ENCODE results near the gene RAB40C.

Gene RAB40C

DNA sequence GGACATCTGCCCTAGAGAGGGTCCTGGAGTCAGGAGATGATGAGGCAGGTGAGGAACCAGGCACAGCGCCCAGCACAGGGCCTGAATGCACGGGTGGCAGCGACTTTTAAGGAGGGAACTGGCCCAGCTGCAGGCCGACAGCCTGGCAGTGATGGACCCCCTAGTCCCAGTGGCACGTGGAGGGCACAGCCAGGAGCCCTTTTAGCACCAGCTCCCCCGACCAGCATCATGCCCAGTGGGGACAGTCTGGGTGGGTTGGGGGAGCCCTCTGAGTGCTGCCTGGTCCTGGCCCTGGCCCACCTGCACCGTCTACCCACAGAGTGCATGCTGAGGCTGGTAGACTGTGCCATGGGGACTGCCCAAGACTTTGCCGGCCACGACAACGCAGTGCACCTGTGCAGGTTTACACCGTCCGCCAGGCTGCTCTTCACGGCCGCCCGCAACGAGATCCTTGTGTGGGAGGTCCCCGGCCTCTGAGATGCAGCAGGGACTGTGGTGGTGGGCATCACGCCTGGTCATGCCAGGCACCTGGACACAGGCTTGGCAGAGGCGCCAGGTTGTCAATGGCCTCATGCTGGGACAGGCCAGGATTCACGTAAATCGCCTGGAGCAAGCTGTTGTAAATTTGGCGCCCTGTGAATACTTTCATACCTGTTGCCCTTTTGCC, 77.4 kb downstream of the RAB40C start:
- H3K36me3 ChIP-seq (ENCODE audit: insufficient read depth, low read length) = peaks cover 14% of the 10 kb centered on the region; the same call in 1 of the 2 replicates
- H3K27ac ChIP-seq (ENCODE audit: low read depth, low read length) = no peak overlapping the region
- peaks cover 15% of the 10 kb centered on the region for H3K79me2 ChIP-seq (ENCODE audit: control insufficient read depth, insufficient read depth, low read length, unreplicated experiment)
- H3K27me3 ChIP-seq (ENCODE audit: insufficient read depth, low read length) = no peaks in the 10 kb centered on the region
- no peaks in the 10 kb centered on the region for H3K4me1 ChIP-seq (ENCODE audit: control insufficient read depth, insufficient read depth, low read length, unreplicated experiment)
- H3K4me3 ChIP-seq (ENCODE audit: low read depth, low read length) = no peak overlapping the region
- no peak overlapping the region for H2AFZ ChIP-seq (ENCODE audit: low read length, unreplicated experiment)

GRCh38 chr16:667780-668518, 78.1 kb downstream of the RAB40C start, which contains the start of gene RHOT2:
Gene RHOT2, plus strand, starts transcription at chr16:668132. Its CDS starts 68 bp downstream, at chr16:668200.
- Histone ChIP-seq H2AFZ (ENCODE audit: low read length, unreplicated experiment) (peak within 1 kb of the TSS; percentile 39), H3K4me1 (ENCODE audit: control insufficient read depth, insufficient read depth, low read length, unreplicated experiment) (no peaks in the 10 kb centered on the region), H3K79me2 (ENCODE audit: control insufficient read depth, insufficient read depth, low read length, unreplicated experiment) (peaks cover 15% of the 10 kb centered on the region), H3K4me3 (ENCODE audit: low read depth, low read length) (peak within 1 kb of the TSS; percentile 95), H3K27me3 (ENCODE audit: insufficient read depth, low read length) (no peaks in the 10 kb centered on the region), H3K27ac (ENCODE audit: low read depth, low read length) (peak within 1 kb of the TSS; percentile 25; the same call in 1 of the 2 replicates), H3K36me3 (ENCODE audit: insufficient read depth, low read length) (peaks cover 17% of the 10 kb centered on the region; the same call in 1 of the 2 replicates)

DNA sequence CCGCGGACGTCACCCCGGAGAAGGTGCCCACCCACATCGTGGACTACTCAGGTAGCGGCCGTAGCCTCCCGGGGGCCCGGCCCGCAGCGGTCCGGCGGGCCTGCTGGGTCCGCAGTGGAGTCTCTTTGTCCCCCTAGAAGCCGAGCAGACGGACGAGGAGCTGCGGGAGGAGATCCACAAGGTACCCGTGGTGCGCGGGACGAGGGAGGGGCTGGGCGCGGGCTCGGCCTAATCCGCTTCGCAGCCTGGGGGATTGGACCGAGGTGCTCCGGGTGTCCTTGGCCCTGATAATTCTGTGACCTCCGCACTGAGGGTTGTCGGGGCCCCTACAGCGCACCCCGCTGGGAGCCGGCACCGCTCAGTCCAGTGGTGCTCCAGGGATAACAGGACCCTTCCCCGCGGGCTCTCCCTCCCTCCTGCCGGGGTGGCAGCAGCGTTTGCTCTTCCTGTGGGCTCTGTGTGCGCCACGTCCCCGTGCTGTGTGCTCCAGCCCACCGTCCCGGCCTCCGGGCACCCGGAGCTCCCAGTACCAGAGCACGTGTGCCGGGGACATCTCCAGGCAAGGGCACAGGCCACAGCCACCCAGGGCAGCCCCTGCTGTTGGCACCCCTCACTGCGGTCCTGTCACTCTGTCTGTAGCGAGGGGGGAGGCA, 78.8 kb downstream of the RAB40C start:
- peaks cover 15% of the 10 kb centered on the region for H3K79me2 ChIP-seq (ENCODE audit: control insufficient read depth, insufficient read depth, low read length, unreplicated experiment)
- H3K4me3 ChIP-seq (ENCODE audit: low read depth, low read length) = peak overlapping the region; percentile 95
- H3K4me1 ChIP-seq (ENCODE audit: control insufficient read depth, insufficient read depth, low read length, unreplicated experiment) = no peaks in the 10 kb centered on the region
- H2AFZ ChIP-seq (ENCODE audit: low read length, unreplicated experiment) = peak overlapping the region; percentile 39
- peaks cover 17% of the 10 kb centered on the region; the same call in 1 of the 2 replicates for H3K36me3 ChIP-seq (ENCODE audit: insufficient read depth, low read length)
- no peaks in the 10 kb centered on the region for H3K27me3 ChIP-seq (ENCODE audit: insufficient read depth, low read length)
- peak overlapping the region; percentile 25; the same call in 1 of the 2 replicates for H3K27ac ChIP-seq (ENCODE audit: low read depth, low read length)

- peak overlapping the region; percentile 95; the same call in 1 of the 2 replicates for H3K4me3 ChIP-seq (ENCODE audit: low read depth, low read length)
- H2AFZ ChIP-seq (ENCODE audit: low read length, unreplicated experiment) = no peak overlapping the region
- H3K36me3 ChIP-seq (ENCODE audit: insufficient read depth, low read length) = peaks cover 17% of the 10 kb centered on the region; the same call in 1 of the 2 replicates
- H3K4me1 ChIP-seq (ENCODE audit: control insufficient read depth, insufficient read depth, low read length, unreplicated experiment) = no peaks in the 10 kb centered on the region
- no peaks in the 10 kb centered on the region for H3K27me3 ChIP-seq (ENCODE audit: insufficient read depth, low read length)
- peaks cover 15% of the 10 kb centered on the region for H3K79me2 ChIP-seq (ENCODE audit: control insufficient read depth, insufficient read depth, low read length, unreplicated experiment)
- no peak overlapping the region for H3K27ac ChIP-seq (ENCODE audit: low read depth, low read length)
Observed at GRCh38 chr16:669666-670065, 79.8 kb downstream of the RAB40C start.

DNA sequence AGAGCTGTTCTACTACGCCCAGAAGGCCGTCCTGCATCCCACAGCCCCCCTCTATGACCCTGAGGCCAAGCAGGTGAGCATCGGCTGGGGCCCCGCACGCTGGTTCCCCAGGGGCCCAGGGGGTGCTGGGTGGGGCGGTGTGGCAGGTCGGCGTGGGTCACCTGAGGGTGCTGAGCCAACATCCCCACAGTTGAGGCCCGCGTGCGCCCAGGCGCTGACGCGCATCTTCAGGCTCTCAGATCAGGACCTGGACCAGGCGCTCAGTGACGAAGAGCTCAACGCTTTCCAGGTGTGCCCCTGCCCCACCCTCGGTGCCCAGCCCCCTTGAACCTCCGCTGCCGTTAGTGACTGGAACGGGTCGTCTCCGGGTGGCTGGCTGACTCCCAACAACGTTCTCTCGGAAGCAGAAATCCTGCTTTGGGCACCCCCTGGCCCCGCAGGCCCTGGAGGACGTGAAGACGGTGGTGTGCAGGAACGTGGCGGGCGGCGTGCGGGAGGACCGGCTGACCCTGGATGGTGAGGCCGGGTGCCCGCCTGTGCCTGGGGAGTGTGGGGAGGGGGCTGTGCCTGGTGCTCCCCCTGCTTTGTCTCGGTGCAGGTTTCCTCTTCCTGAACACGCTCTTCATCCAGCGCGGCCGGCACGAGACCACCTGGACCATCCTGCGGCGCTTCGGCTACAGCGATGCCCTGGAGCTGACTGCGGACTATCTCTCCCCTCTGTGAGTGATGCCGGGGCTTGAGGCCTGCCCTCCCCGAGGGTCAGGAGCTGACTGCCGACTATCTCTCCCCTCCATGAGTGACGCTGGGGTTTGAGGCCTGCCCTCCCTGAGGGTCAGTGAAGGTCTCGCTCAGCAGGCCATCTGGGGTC, 80.9 kb downstream of the RAB40C start:
- no peak overlapping the region for H3K27ac ChIP-seq (ENCODE audit: low read depth, low read length)
- H3K27me3 ChIP-seq (ENCODE audit: insufficient read depth, low read length) = no peaks in the 10 kb centered on the region
- peaks cover 15% of the 10 kb centered on the region for H3K79me2 ChIP-seq (ENCODE audit: control insufficient read depth, insufficient read depth, low read length, unreplicated experiment)
- H3K36me3 ChIP-seq (ENCODE audit: insufficient read depth, low read length) = peaks cover 17% of the 10 kb centered on the region; the same call in 1 of the 2 replicates
- H3K4me3 ChIP-seq (ENCODE audit: low read depth, low read length) = no peak overlapping the region
- H3K4me1 ChIP-seq (ENCODE audit: control insufficient read depth, insufficient read depth, low read length, unreplicated experiment) = no peaks in the 10 kb centered on the region
- no peak overlapping the region for H2AFZ ChIP-seq (ENCODE audit: low read length, unreplicated experiment)

- peaks cover 15% of the 10 kb centered on the region for H3K79me2 ChIP-seq (ENCODE audit: control insufficient read depth, insufficient read depth, low read length, unreplicated experiment)
- no peaks in the 10 kb centered on the region for H3K4me1 ChIP-seq (ENCODE audit: control insufficient read depth, insufficient read depth, low read length, unreplicated experiment)
- H2AFZ ChIP-seq (ENCODE audit: low read length, unreplicated experiment) = no peak overlapping the region
- peaks cover 17% of the 10 kb centered on the region; the same call in 1 of the 2 replicates for H3K36me3 ChIP-seq (ENCODE audit: insufficient read depth, low read length)
- no peak overlapping the region for H3K4me3 ChIP-seq (ENCODE audit: low read depth, low read length)
- no peak overlapping the region for H3K27ac ChIP-seq (ENCODE audit: low read depth, low read length)
- no peaks in the 10 kb centered on the region for H3K27me3 ChIP-seq (ENCODE audit: insufficient read depth, low read length)
Observed at GRCh38 chr16:671353-672131, 81.7 kb downstream of the RAB40C start.

GRCh38 chr16:672371-672770, 82.5 kb downstream of the RAB40C start:
- Histone ChIP-seq H3K4me1 (ENCODE audit: control insufficient read depth, insufficient read depth, low read length, unreplicated experiment) (no peaks in the 10 kb centered on the region), H3K27me3 (ENCODE audit: insufficient read depth, low read length) (no peaks in the 10 kb centered on the region), H3K27ac (ENCODE audit: low read depth, low read length) (no peak overlapping the region), H3K4me3 (ENCODE audit: low read depth, low read length) (no peak overlapping the region), H3K36me3 (ENCODE audit: insufficient read depth, low read length) (peaks cover 17% of the 10 kb centered on the region; the same call in 1 of the 2 replicates), H2AFZ (ENCODE audit: low read length, unreplicated experiment) (no peak overlapping the region), H3K79me2 (ENCODE audit: control insufficient read depth, insufficient read depth, low read length, unreplicated experiment) (peaks cover 15% of the 10 kb centered on the region)

- Histone ChIP-seq H3K79me2 (ENCODE audit: control insufficient read depth, insufficient read depth, low read length, unreplicated experiment) (peaks cover 15% of the 10 kb centered on the region), H3K27me3 (ENCODE audit: insufficient read depth, low read length) (no peaks in the 10 kb centered on the region), H3K27ac (ENCODE audit: low read depth, low read length) (no peak overlapping the region), H3K36me3 (ENCODE audit: insufficient read depth, low read length) (peaks cover 17% of the 10 kb centered on the region; the same call in 1 of the 2 replicates), H2AFZ (ENCODE audit: low read length, unreplicated experiment) (no peak overlapping the region), H3K4me1 (ENCODE audit: control insufficient read depth, insufficient read depth, low read length, unreplicated experiment) (no peaks in the 10 kb centered on the region), H3K4me3 (ENCODE audit: low read depth, low read length) (no peak overlapping the region)
Observed at GRCh38 chr16:672851-673250, 83.0 kb downstream of the RAB40C start.

- no peaks in the 10 kb centered on the region for H3K27me3 ChIP-seq (ENCODE audit: insufficient read depth, low read length)
- H3K4me1 ChIP-seq (ENCODE audit: control insufficient read depth, insufficient read depth, low read length, unreplicated experiment) = no peaks in the 10 kb centered on the region
- H3K36me3 ChIP-seq (ENCODE audit: insufficient read depth, low read length) = peaks cover 17% of the 10 kb centered on the region; the same call in 1 of the 2 replicates
- peaks cover 10% of the 10 kb centered on the region for H3K79me2 ChIP-seq (ENCODE audit: control insufficient read depth, insufficient read depth, low read length, unreplicated experiment)
- H3K4me3 ChIP-seq (ENCODE audit: low read depth, low read length) = no peak overlapping the region
- no peak overlapping the region for H2AFZ ChIP-seq (ENCODE audit: low read length, unreplicated experiment)
- no peak overlapping the region for H3K27ac ChIP-seq (ENCODE audit: low read depth, low read length)
Observed at GRCh38 chr16:673399-673991, 83.6 kb downstream of the RAB40C start.

Data from ACC112 (cell line).